GM19043 (cell line): Measurements from ENCODE around the gene C2CD2L.
"Not testable (repeated sequence)": the region's sequence is repeated elsewhere in the genome, so short reads cannot be mapped to it uniquely, and the experiment has no call there.

Experiments
- ATAC-seq: cut with Tn5 transposase; IDR thresholded peaks from one replicate; pipeline ENCODE4 v1.9.1; 2021; ENCODE audit warnings: low read depth; ENCODE audit not compliant: unreplicated experiment

The C2CD2L gene

GRCh38 chr11:119112314-119113020 is 5.3 kb downstream of the C2CD2L start:
- no peak for ATAC-seq

GRCh38 chr11:119113716-119114115 is 6.6 kb downstream of the C2CD2L start:
- no peak for ATAC-seq

GRCh38 chr11:119114351-119114750 is 7.2 kb downstream of the C2CD2L start:
- no peak for ATAC-seq

GRCh38 chr11:119115484-119116234 is 8.5 kb downstream of the C2CD2L start:
- ATAC-seq = no peak

GRCh38 chr11:119116235-119116594 is 9.1 kb downstream of the C2CD2L start:
- no peak for ATAC-seq

- ATAC-seq = no peak
Measured at GRCh38 chr11:119116601-119117000, 9.5 kb downstream of the C2CD2L start.

GRCh38 chr11:119117004-119117706 is 10.0 kb downstream of the C2CD2L start:
- no peak for ATAC-seq

- no peak for ATAC-seq
Measured at GRCh38 chr11:119118227-119118626, 11.1 kb downstream of the C2CD2L start.

- no peak for ATAC-seq
Measured at GRCh38 chr11:119118946-119119345, 11.8 kb downstream of the C2CD2L start.

GRCh38 chr11:119120639-119121007 is 13.5 kb downstream of the C2CD2L start:
- no peak for ATAC-seq

GRCh38 chr11:119121008-119121810 is 14.1 kb downstream of the C2CD2L start, which contains the start of gene HINFP:
HINFP (plus strand) TSS chr11:119121580; CDS start chr11:119126945, 5,365 bp downstream.
- peak; percentile 96 for ATAC-seq

GRCh38 chr11:119121811-119122124 is 14.6 kb downstream of the C2CD2L start:
- no peak for ATAC-seq

- no peak for ATAC-seq
Measured at GRCh38 chr11:119125821-119126220, 18.7 kb downstream of the C2CD2L start.

GRCh38 chr11:119126675-119127268 is 19.6 kb downstream of the C2CD2L start:
- ATAC-seq = no peak

GRCh38 chr11:119130662-119131061 is 23.5 kb downstream of the C2CD2L start:
- no peak for ATAC-seq

- no peak for ATAC-seq
Measured at GRCh38 chr11:119134389-119134978, 27.3 kb downstream of the C2CD2L start.

GRCh38 chr11:119139276-119139675 is 32.1 kb downstream of the C2CD2L start:
- not testable (repeated sequence) for ATAC-seq

- no peak for ATAC-seq
Measured at GRCh38 chr11:119144825-119145486, 37.8 kb downstream of the C2CD2L start.

GRCh38 chr11:119145551-119145950 is 38.4 kb downstream of the C2CD2L start:
- ATAC-seq = no peak
